Measurements from ENCODE around the gene LTB. TPM values are rescaled to one million over a fixed set of nuclear protein-coding genes. Genes with fewer than 3 reads are reported as not detected.

Gene LTB
- total RNA-seq, 4 donors from 2014 or later: 0.66 to 0.85 TPM; not detected in 2

GRCh38 chr6:31559958-31560696, 22.1 kb downstream of the LTB start:
- no peak for TF ChIP-seq CTCF (IDR thresholded peaks at IDR 0.05; ENCODE audit: low read depth)

GRCh38 chr6:31559606-31559957, 22.6 kb downstream of the LTB start:
- no peak for TF ChIP-seq CTCF (IDR thresholded peaks at IDR 0.05; ENCODE audit: low read depth)

GRCh38 chr6:31558631-31559500, 23.4 kb downstream of the LTB start:
- TF ChIP-seq CTCF (IDR thresholded peaks at IDR 0.05; ENCODE audit: low read depth): no peak

GRCh38 chr6:31558318-31558625, 24.0 kb downstream of the LTB start:
- no peak for TF ChIP-seq CTCF (IDR thresholded peaks at IDR 0.05; ENCODE audit: low read depth)

GRCh38 chr6:31557443-31558317, 24.5 kb downstream of the LTB start:
- TF ChIP-seq CTCF (IDR thresholded peaks at IDR 0.05; ENCODE audit: low read depth): no peak

- no peak for TF ChIP-seq CTCF (IDR thresholded peaks at IDR 0.05; ENCODE audit: low read depth)
Observed at GRCh38 chr6:31556307-31556706, 25.9 kb downstream of the LTB start.

- TF ChIP-seq CTCF (IDR thresholded peaks at IDR 0.05; ENCODE audit: low read depth): no peak
Observed at GRCh38 chr6:31548544-31548873, 33.7 kb downstream of the LTB start.
